GM12878 (cell line): ENCODE data around the gene SS18. TPM values are rescaled to one million over a fixed set of nuclear protein-coding genes. Genes with fewer than 3 reads are reported as not detected.

Source experiments
- CBX3 ChIP-seq: fragments of 200-600 bp; sonication (generic); IDR thresholded peaks from 2 replicates; pipeline ENCODE4 v1.6.1; 2016; ENCODE audit warnings: low read depth, borderline replicate concordance
- CUX1 ChIP-seq: IDR thresholded peaks from 2 replicates; pipeline ENCODE4 v1.6.1; 2012; ENCODE audit warnings: improper control_type of control experiment, low read depth, low read length; ENCODE audit not compliant: insufficient replicate concordance
- KDM1A ChIP-seq: fragments of 200-600 bp; sonication (generic); IDR thresholded peaks from 2 replicates; pipeline ENCODE4 v1.6.1; 2016; ENCODE audit warnings: borderline replicate concordance
- SRF ChIP-seq, 2 experiments: IDR thresholded peaks; 2 replicates each; pipeline ENCODE4 v1.6.1; 2011; ENCODE audit warnings: low read depth in 2 of 2, low read length in 2 of 2, mild to moderate bottlenecking in 1 of 2, moderate library complexity in 1 of 2
- SUZ12 ChIP-seq: fragments of 200-600 bp; sonication (generic); IDR thresholded peaks from one replicate; pipeline ENCODE4 v1.6.1; 2018; ENCODE audit warnings: antibody characterized with exemption, mild to moderate bottlenecking; ENCODE audit not compliant: unreplicated experiment
- ZBTB40 ChIP-seq: fragments of 450-650 bp; IDR thresholded peaks from 2 replicates; pipeline ENCODE4 v1.6.1; 2016; ENCODE audit warnings: mild to moderate bottlenecking, moderate library complexity, borderline replicate concordance
- polyA plus RNA-seq, 11 experiments: library from polyadenylated mRNA; depleted of rRNA in 4 of 11; unstranded in 6 of 11; stranded (reverse) in 5 of 11; fragments of >200 nt; fragmentation: Nextera tagmentation in 4 of 11; fragmentation: Illumina TruSeq in 1 of 11; extraction: Ambion mirVana in 4 of 11; extraction: Trizol in 1 of 11; gene quantifications; 1 replicate in 1 of 11; 2 replicates in 10 of 11; pipeline versions ENCODE4 v1.2.1 to v1.2.3, GENCODE V29; 2011 to 2016; ENCODE audit warnings: inconsistent platforms in 2 of 11, missing spikeins in 2 of 11, low read depth in 1 of 11
- total RNA-seq, 4 experiments: library from RNA; depleted of rRNA in 3 of 4; stranded (reverse); fragments of >200 nt in 3 of 4; fragmentation: Illumina TruSeq in 1 of 4; extraction: Trizol in 1 of 4; gene quantifications; 2 replicates each; pipeline versions ENCODE4 v1.2.1 to v1.2.3, GENCODE V29; 2013 to 2021

SS18 gene
- total and polyA plus RNA-seq, 10 of the 15 experiments (the other 5 are each of a cell fraction or from before 2014, with no cell fraction given), result 16.6 to 153 (median 81.8) TPM

- no peak for TF ChIP-seq CUX1
- TF ChIP-seq ZBTB40, result no peak
- TF ChIP-seq KDM1A, result no peak
- TF ChIP-seq SUZ12, result no peak
- TF ChIP-seq CBX3, result no peak
- TF ChIP-seq SRF (IDR thresholded peaks at IDR 0.05; ENCODE audit: low read depth in 2 of 2, low read length in 2 of 2), result no peak
Measured at GRCh38 chr18:26014462-26014861, 76.0 kb downstream of the SS18 start (continued).
